ENCODE data around the gene FBXL15.

- TF ChIP-seq ZZZ3 (CRISPR knock-in tag; IDR thresholded peaks at IDR 0.05; ENCODE audit: borderline replicate concordance) (no peak; the same call in 1 of the 2 replicates), ASH2L (IDR thresholded peaks at IDR 0.05; ENCODE audit: insufficient read length, low read depth, low read length) (peak; percentile 73), ZSCAN30 (CRISPR knock-in tag; IDR thresholded peaks at IDR 0.05) (peak; percentile 78; the same call in 1 of the 2 replicates), CTCF (CRISPR knock-in tag; IDR thresholded peaks at IDR 0.05) (peak; percentile 91), ZFP91 (CRISPR knock-in tag; IDR thresholded peaks at IDR 0.05; ENCODE audit: borderline replicate concordance) (peak; percentile 66; the same call in 1 of the 2 replicates), GLI4 (CRISPR knock-in tag; IDR thresholded peaks at IDR 0.05; ENCODE audit: borderline replicate concordance) (no peak), NFIC (IDR thresholded peaks at IDR 0.05; ENCODE audit: low read length) (no peak), SMYD3 (CRISPR knock-in tag; IDR thresholded peaks at IDR 0.05) (no peak)
These were observed 26.4 kb upstream of the FBXL15 start for GRCh38 chr10:102394079-102394800.

All from HepG2 (cell line).